A673 (cell line): ENCODE measurements around the gene EP300.

Source experiments
- EZH2 ChIP-seq: fragments of 200-600 bp; sonication (generic); IDR thresholded peaks from 2 replicates; pipeline ENCODE4 v1.6.1; 2017; ENCODE audit warnings: borderline replicate concordance, low read depth, mild to moderate bottlenecking, mixed read lengths, antibody characterized with exemption, low read length; ENCODE audit not compliant: poor library complexity, severe bottlenecking
- TF ChIP-seq, protein P1 (sequence below): fragments of 300-800, 200-600 bp; sonication (generic); conservative IDR thresholded peaks from 2 replicates; pipeline ENCODE4 v1.5.1; 2017; ENCODE audit warnings: low read depth, mild to moderate bottlenecking, antibody characterized with exemption, low read length, moderate library complexity, mixed read lengths

DNA sequence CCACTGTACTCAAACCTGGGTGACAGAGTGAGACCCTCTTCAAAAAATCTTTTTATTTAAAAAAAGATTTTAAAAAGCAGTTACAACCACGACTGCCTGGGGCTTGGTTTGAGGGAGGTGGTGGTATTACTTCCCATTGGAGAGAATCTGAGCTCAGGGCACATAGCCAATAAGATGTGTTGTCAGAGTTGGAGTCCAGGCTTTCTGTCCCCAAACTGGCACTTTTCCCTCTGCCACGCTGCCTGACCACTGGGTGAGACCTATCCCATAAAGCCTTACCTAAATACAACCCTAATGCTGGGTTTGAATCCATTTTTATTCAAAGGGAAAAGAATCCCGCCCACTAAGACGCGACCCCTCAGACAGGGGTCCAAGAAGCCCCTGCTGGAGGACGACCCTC, 136.8 kb downstream of the EP300 start:
- TF ChIP-seq, protein P1, sequence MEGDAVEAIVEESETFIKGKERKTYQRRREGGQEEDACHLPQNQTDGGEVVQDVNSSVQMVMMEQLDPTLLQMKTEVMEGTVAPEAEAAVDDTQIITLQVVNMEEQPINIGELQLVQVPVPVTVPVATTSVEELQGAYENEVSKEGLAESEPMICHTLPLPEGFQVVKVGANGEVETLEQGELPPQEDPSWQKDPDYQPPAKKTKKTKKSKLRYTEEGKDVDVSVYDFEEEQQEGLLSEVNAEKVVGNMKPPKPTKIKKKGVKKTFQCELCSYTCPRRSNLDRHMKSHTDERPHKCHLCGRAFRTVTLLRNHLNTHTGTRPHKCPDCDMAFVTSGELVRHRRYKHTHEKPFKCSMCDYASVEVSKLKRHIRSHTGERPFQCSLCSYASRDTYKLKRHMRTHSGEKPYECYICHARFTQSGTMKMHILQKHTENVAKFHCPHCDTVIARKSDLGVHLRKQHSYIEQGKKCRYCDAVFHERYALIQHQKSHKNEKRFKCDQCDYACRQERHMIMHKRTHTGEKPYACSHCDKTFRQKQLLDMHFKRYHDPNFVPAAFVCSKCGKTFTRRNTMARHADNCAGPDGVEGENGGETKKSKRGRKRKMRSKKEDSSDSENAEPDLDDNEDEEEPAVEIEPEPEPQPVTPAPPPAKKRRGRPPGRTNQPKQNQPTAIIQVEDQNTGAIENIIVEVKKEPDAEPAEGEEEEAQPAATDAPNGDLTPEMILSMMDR: no peak
- no peak for TF ChIP-seq EZH2
